ENCODE data around the gene CREB1. TPM values are rescaled to one million over a fixed set of nuclear protein-coding genes. Genes with fewer than 3 reads are reported as not detected.

The CREB1 gene
- total RNA-seq, 4 donors from 2014 or later, result 41.9 to 56.1 (median 51.9) TPM

DNA sequence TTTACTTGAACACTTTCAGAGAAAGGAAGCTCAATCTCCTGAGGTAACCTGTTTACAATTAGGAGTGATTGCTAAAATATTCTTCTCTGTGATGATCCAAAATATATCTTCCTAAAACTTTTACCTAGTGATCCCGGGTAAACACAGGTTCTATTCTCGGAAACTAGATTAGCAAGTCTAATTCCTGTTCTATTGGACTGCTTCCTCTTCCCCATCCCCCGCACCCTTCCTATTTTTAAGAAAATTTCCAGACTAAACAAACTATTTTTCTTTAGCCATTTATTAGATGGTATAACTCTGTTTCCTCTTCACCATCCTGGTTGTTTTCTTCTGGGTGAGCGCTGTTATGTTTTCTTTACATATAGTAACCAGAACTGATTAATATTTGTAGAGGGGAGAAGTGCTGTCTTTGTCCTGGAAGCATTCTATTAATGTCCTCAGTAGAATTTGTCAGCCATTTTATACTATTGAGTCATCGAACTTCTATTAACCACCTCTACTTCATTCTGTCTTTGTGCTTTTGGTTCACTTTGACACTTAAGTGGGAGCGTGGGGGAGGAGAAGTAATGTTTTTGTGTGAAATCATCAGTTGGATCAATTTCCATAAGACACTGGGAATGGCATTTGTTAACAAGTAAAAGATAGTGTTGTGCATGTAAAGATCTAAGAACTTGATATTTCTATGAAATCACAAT, 31.8 kb downstream of the CREB1 start:
- H3K4me3 ChIP-seq, result no peak overlapping the region
- intact Hi-C loops (cut with DNase I; ENCODE audit: low total_unique reads), result no loop called here
- H3K36me3 ChIP-seq, result peaks cover 0 to 22% (median 2%) of the 10 kb centered on the region in 4 donors
- DNase-seq, result no peak
- in situ Hi-C loops (cut with MboI; ENCODE audit: low pct_ligation_motif_present in 1 of 4, low pct_unique_long_range_greater_than_20kb in 1 of 4, low sequenced_read_pairs in 3 of 4), result no loop called here
- no peaks in the 10 kb centered on the region for H3K9me3 ChIP-seq
- no peaks in the 10 kb centered on the region for H3K27me3 ChIP-seq
- WGBS, 2 donors (ENCODE audit: low coverage in 1 of 2), result 83 to 89% methylated on average over 5 to 6 of the region's 6 CpGs
- peaks cover 0 to 10% (median 0%) of the 10 kb centered on the region in 4 donors for H3K4me1 ChIP-seq
- TF ChIP-seq EP300 (IDR thresholded peaks at IDR 0.05; ENCODE audit: low read depth) (no peak), POLR2AphosphoS5 (IDR thresholded peaks at IDR 0.05) (no peak), CTCF (IDR thresholded peaks at IDR 0.05) (no peak), POLR2A (IDR thresholded peaks at IDR 0.05) (no peak)
- H3K27ac ChIP-seq, result no peak overlapping the region

GRCh38 chr2:207565736-207566500, 36.2 kb downstream of the CREB1 start:
- H3K4me3 ChIP-seq, result no peak overlapping the region
- H3K4me1 ChIP-seq, result no peaks in the 10 kb centered on the region
- in situ Hi-C loops (cut with MboI; ENCODE audit: low pct_ligation_motif_present in 1 of 4, low pct_unique_long_range_greater_than_20kb in 1 of 4, low sequenced_read_pairs in 3 of 4), result no loop called here
- H3K27ac ChIP-seq, result no peak overlapping the region
- DNase-seq, result no peak
- WGBS, 2 donors (ENCODE audit: low coverage in 1 of 2), result 84 to 88% methylated on average over 6 to 7 of the region's 7 CpGs
- H3K27me3 ChIP-seq, result no peaks in the 10 kb centered on the region
- H3K9me3 ChIP-seq, result no peaks in the 10 kb centered on the region
- TF ChIP-seq POLR2AphosphoS5 (IDR thresholded peaks at IDR 0.05), result no peak
- TF ChIP-seq EP300 (IDR thresholded peaks at IDR 0.05; ENCODE audit: low read depth), result no peak
- no peak for TF ChIP-seq CTCF (IDR thresholded peaks at IDR 0.05)
- no peak for TF ChIP-seq POLR2A (IDR thresholded peaks at IDR 0.05)
- intact Hi-C loops (cut with DNase I; ENCODE audit: low total_unique reads), result no loop called here
- H3K36me3 ChIP-seq, result peaks cover 0 to 40% (median 8%) of the 10 kb centered on the region in 4 donors

- in situ Hi-C loops (cut with MboI; ENCODE audit: low pct_ligation_motif_present in 1 of 4, low pct_unique_long_range_greater_than_20kb in 1 of 4, low sequenced_read_pairs in 3 of 4) (no loop called here), intact Hi-C loops (cut with DNase I; ENCODE audit: low total_unique reads) (no loop called here)
- no peak overlapping the region for H3K27ac ChIP-seq
- no peaks in the 10 kb centered on the region for H3K27me3 ChIP-seq
- no peaks in the 10 kb centered on the region for H3K9me3 ChIP-seq
- H3K36me3 ChIP-seq, result peaks cover 0 to 37% (median 9%) of the 10 kb centered on the region in 4 donors
- H3K4me1 ChIP-seq, result no peaks in the 10 kb centered on the region
- H3K4me3 ChIP-seq, result no peak overlapping the region
- TF ChIP-seq EP300 (IDR thresholded peaks at IDR 0.05; ENCODE audit: low read depth) (no peak), POLR2A (IDR thresholded peaks at IDR 0.05) (no peak), CTCF (IDR thresholded peaks at IDR 0.05) (no peak), POLR2AphosphoS5 (IDR thresholded peaks at IDR 0.05) (no peak)
- no peak for DNase-seq
These were observed 37.9 kb downstream of the CREB1 start for GRCh38 chr2:207567671-207568070.

DNA sequence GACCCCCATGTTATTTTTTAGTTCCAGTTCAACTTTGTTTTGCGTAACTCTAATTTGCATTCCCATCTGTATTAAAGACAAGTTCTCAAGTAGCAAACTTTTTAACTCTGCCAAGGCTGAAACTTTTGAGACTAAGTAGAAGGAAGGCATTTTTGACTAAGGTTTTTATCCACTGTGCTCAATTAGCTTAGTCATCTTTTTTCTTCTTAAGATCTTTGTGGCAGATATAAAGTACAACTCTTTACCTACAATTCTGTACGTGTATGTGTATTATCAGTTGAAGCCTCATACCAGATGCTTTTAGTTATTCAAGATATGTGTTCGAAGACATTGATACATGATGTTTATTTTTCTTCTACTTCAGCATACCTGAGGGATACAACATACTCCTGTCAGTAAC, 41.6 kb downstream of the CREB1 start:
- peaks cover 0 to 54% (median 10%) of the 10 kb centered on the region in 4 donors for H3K36me3 ChIP-seq
- no peak for TF ChIP-seq POLR2A (IDR thresholded peaks at IDR 0.05)
- TF ChIP-seq CTCF (IDR thresholded peaks at IDR 0.05), result no peak
- TF ChIP-seq POLR2AphosphoS5 (IDR thresholded peaks at IDR 0.05), result no peak
- TF ChIP-seq EP300 (IDR thresholded peaks at IDR 0.05; ENCODE audit: low read depth), result no peak
- no peak overlapping the region for H3K4me3 ChIP-seq
- DNase-seq, result no peak
- no peaks in the 10 kb centered on the region for H3K4me1 ChIP-seq
- H3K27ac ChIP-seq, result no peak overlapping the region
- in situ Hi-C loops (cut with MboI; ENCODE audit: low pct_ligation_motif_present in 1 of 4, low pct_unique_long_range_greater_than_20kb in 1 of 4, low sequenced_read_pairs in 3 of 4), result no loop called here
- intact Hi-C loops (cut with DNase I; ENCODE audit: low total_unique reads), result no loop called here
- no peaks in the 10 kb centered on the region for H3K27me3 ChIP-seq
- WGBS, 2 donors (ENCODE audit: low coverage in 1 of 2), result 89 to 90% methylated on average over 3 of the region's 3 CpGs
- H3K9me3 ChIP-seq, result no peaks in the 10 kb centered on the region
